RWPE1 (cell line): ENCODE results near the gene URAD.

Source experiments
- CTCF ChIA-PET: fragments of 350-600 bp; sonication (Branson Sonifier 250); formaldehyde crosslinking; extraction: SDS; loops from one replicate; lab custom pipeline; 2021; lab: Yijun Ruan, JAX
- POLR2A ChIA-PET: fragments of 400-600 bp; formaldehyde crosslinking; extraction: SDS; loops from one replicate; lab custom pipeline; 2020; ENCODE audit warnings: antibody characterized with exemption; ENCODE audit not compliant: low non-redundant PET; lab: Yijun Ruan, JAX
- DNase-seq: peaks from one replicate; pipeline ENCODE4 v3.0.0; 2012; ENCODE audit warnings: low spot score
- H3K27ac ChIP-seq: fragments of 450-650 bp; 2 replicates; pipeline ENCODE4 v1.5.1; 2017
- TF ChIP-seq, protein P1 (sequence below): fragments of 450-650 bp; conservative IDR thresholded peaks from 2 replicates; pipeline ENCODE4 v1.5.1; 2017; ENCODE audit warnings: low read depth, mild to moderate bottlenecking

URAD gene

GRCh38 chr13:27972478-27972820 lies 16.0 kb downstream of the URAD start:
- no peak for DNase-seq
- ChIA-PET POLR2A (no interaction called here), CTCF (interaction anchor here (1.1 to 1.3 kb wide), 2 partner anchors 142 to 202 kb away, joined by 4 read pairs; no protein-coding TSS in a partner anchor)
- H3K27ac ChIP-seq: no peak overlapping the region
- TF ChIP-seq, protein P1, sequence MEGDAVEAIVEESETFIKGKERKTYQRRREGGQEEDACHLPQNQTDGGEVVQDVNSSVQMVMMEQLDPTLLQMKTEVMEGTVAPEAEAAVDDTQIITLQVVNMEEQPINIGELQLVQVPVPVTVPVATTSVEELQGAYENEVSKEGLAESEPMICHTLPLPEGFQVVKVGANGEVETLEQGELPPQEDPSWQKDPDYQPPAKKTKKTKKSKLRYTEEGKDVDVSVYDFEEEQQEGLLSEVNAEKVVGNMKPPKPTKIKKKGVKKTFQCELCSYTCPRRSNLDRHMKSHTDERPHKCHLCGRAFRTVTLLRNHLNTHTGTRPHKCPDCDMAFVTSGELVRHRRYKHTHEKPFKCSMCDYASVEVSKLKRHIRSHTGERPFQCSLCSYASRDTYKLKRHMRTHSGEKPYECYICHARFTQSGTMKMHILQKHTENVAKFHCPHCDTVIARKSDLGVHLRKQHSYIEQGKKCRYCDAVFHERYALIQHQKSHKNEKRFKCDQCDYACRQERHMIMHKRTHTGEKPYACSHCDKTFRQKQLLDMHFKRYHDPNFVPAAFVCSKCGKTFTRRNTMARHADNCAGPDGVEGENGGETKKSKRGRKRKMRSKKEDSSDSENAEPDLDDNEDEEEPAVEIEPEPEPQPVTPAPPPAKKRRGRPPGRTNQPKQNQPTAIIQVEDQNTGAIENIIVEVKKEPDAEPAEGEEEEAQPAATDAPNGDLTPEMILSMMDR: no peak

GRCh38 chr13:27971776-27972477 lies 16.6 kb downstream of the URAD start:
- no peak overlapping the region for H3K27ac ChIP-seq
- TF ChIP-seq, protein P1: no peak
- CTCF ChIA-PET: interaction anchor here (0.6 to 1.4 kb wide), 4 partner anchors 18 to 591 kb away, joined by 3 to 4 read pairs (median 4); no protein-coding TSS in a partner anchor
- no peak for DNase-seq
- POLR2A ChIA-PET: no interaction called here

DNA sequence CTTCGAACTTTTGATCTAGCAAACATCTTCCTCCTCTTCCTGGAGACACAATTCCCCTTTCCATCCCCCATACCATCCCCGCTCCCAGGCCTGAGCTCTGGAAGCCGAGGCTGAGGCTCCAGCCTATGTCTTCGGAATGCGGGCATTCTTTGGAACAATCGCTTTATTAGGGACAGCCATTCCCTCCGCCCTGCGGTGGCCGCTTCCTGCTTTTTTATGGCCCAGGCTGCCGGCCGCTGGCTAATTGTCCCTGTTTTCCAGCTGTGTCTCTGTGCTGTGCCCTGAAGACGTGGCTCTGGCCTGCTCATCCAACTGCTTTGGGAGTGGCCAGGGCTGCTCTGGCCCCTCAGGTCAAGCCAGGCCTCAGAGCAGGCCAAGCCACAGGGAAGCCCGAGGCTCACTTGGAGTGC lies 17.3 kb downstream of the URAD start:
- no peak for DNase-seq
- POLR2A ChIA-PET: no interaction called here
- TF ChIP-seq, protein P1: no peak
- no peak overlapping the region for H3K27ac ChIP-seq
- CTCF ChIA-PET: interaction anchor here (0.6 to 1.4 kb wide), 2 partner anchors 18 to 591 kb away, joined by 3 read pairs; no protein-coding TSS in a partner anchor

DNA sequence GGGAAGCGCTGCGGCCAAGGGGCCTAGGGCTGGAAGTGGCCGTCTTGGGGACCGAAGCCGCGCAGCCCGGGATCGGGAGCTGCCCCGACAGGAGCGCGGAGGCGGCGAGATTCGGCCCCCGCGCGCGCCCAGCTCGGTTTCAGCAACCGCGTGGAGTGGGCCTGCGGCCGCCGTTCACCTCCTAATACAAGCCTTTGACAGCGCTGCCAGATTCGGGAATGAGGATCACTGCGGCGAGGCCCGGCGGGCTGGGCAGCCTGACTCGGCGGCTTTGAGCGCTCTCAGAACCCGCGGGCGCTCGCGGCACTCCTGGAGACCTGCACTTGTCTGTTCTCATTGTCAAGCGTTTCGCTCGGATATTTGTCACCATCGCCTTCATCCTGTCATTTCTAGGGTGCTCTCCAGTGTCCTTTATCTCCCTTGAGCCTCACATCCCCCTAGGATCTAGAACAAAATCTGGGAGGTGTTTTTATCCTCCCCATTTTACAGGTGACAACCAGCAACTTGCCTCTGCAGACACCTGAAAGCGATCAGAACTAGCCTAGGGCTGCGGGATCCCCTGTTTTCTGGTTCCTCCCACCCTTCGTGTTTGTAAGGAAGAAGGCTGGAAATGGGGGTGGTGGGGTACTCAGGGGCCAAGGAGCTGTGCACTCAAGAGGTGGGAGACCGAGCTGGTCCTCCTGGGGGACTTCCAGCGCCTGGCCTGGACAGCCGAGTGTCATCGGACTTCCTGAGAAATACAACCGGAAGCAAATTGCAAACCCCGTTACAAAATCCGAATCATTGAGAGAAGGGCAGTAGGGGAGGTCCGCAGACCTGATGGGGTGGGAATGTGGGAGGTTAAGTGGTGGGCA lies 17.9 kb downstream of the URAD start:
- no peak overlapping the region for H3K27ac ChIP-seq
- POLR2A ChIA-PET: no interaction called here
- TF ChIP-seq, protein P1: no peak
- DNase-seq: no peak
- CTCF ChIA-PET: interaction anchor here (0.7 to 1.6 kb wide), 4 partner anchors 13 to 597 kb away, joined by 3 to 7 read pairs (median 4); no protein-coding TSS in a partner anchor

- ChIA-PET POLR2A (no interaction called here), CTCF (interaction anchor here (0.7 to 1.6 kb wide), 3 partner anchors 14 to 596 kb away, joined by 4 to 7 read pairs (median 4); no protein-coding TSS in a partner anchor)
- no peak for DNase-seq
- TF ChIP-seq, protein P1: no peak
- H3K27ac ChIP-seq: no peak overlapping the region
Measured at GRCh38 chr13:27969866-27970229, 18.6 kb downstream of the URAD start.
